GM10248 (cell line): ENCODE results near the gene WDR31.

Source experiments
- CTCF ChIA-PET: fragments of 300-600 bp; sonication (Branson Sonifier 250); formaldehyde crosslinking; extraction: SDS; loops from one replicate; lab custom pipeline; 2021; ENCODE audit warnings: antibody characterized with exemption; lab: Yijun Ruan, JAX
- POLR2A ChIA-PET: fragments of 350-650 bp; sonication (Branson Sonifier 250); formaldehyde crosslinking; extraction: SDS; loops from one replicate; lab custom pipeline; 2020; ENCODE audit warnings: antibody characterized with exemption; lab: Yijun Ruan, JAX
- DNase-seq: peaks from one replicate; pipeline ENCODE4 v3.0.0; 2012; ENCODE audit errors: extremely low spot score
- CTCF ChIP-seq: IDR thresholded peaks from 2 replicates; pipeline ENCODE4 v1.5.1; 2012; ENCODE audit warnings: mild to moderate bottlenecking, low read depth; ENCODE audit errors: extremely low read depth, missing control alignments, control extremely low read depth

WDR31 gene

GRCh38 chr9:113293285-113293878 is 46.7 kb downstream of the WDR31 start:
- ChIA-PET POLR2A (no interaction called here), CTCF (no interaction called here)
- no peak for TF ChIP-seq CTCF
- DNase-seq = no peak

- CTCF ChIA-PET = interaction anchor here (0.6 to 1.6 kb wide), 6 partner anchors 9 to 445 kb away, joined by 3 to 6 read pairs (median 3); partner anchors contain the start of genes CDC26 and PRPF4
Measured at GRCh38 chr9:113290052-113290607, 49.9 kb downstream of the WDR31 start.

GRCh38 chr9:113289091-113289490 is 51.0 kb downstream of the WDR31 start:
- CTCF ChIA-PET = interaction anchor here (1.6 kb wide), 1 partner anchor 15 kb away, joined by 6 read pairs; the partner anchor contains the start of genes CDC26 and PRPF4
- TF ChIP-seq CTCF = no peak
- POLR2A ChIA-PET = no interaction called here
- no peak for DNase-seq

More at GRCh38 chr9:113290052-113290607, 49.9 kb downstream of the WDR31 start:
- POLR2A ChIA-PET = no interaction called here
- no peak for DNase-seq
- no peak for TF ChIP-seq CTCF

GRCh38 chr9:113281356-113281755 is 58.7 kb downstream of the WDR31 start:
- ChIA-PET CTCF (interaction anchor here (1.1 kb wide), 1 partner anchor 9 kb away, joined by 3 read pairs; no protein-coding TSS in a partner anchor), POLR2A (no interaction called here)

GRCh38 chr9:113278840-113279239 is 61.2 kb downstream of the WDR31 start:
- DNase-seq = no peak
- CTCF ChIA-PET = interaction anchor here (1.2 kb wide), 1 partner anchor 376 kb away, joined by 3 read pairs; no protein-coding TSS in a partner anchor
- POLR2A ChIA-PET = interaction anchor here (0.6 kb wide), 1 partner anchor 19 kb away, joined by 11 read pairs; no protein-coding TSS in a partner anchor
- TF ChIP-seq CTCF = no peak

More at GRCh38 chr9:113281356-113281755, 58.7 kb downstream of the WDR31 start:
- TF ChIP-seq CTCF = no peak
- DNase-seq = no peak

- ChIA-PET CTCF (interaction anchor here (0.6 to 5.8 kb wide), 44 partner anchors 11 to 406 kb away, joined by 3 to 96 read pairs (median 5); partner anchors contain the start of genes ALAD, BSPRY, C9orf43 and FKBP15), POLR2A (interaction anchor here (0.7 to 1.4 kb wide), 5 partner anchors 54 to 248 kb away, joined by 3 read pairs; partner anchors contain the start of genes C9orf43, FKBP15, POLE3 and SLC31A1)
- peak; percentile 97 for DNase-seq
- TF ChIP-seq CTCF = no peak
Measured at GRCh38 chr9:113275157-113276131, 64.6 kb downstream of the WDR31 start, which contains the start of the genes CDC26 and PRPF4. CDC26 (minus strand) TSS chr9:113275572; CDS start chr9:113272507, 3,065 bp downstream. PRPF4 (plus strand) TSS chr9:113275658; CDS start chr9:113275744, 86 bp downstream.
